HG03159 (cell line): ENCODE data around the gene APCDD1L.
"Not testable (repeated sequence)": the region's sequence is repeated elsewhere in the genome, so short reads cannot be mapped to it uniquely, and the experiment has no call there.

ENCODE experiments used
- ATAC-seq: cut with Tn5 transposase; IDR thresholded peaks from one replicate; pipeline ENCODE4 v1.9.1; 2021; ENCODE audit warnings: mild to moderate bottlenecking, moderate library complexity; ENCODE audit not compliant: unreplicated experiment

Gene APCDD1L

DNA sequence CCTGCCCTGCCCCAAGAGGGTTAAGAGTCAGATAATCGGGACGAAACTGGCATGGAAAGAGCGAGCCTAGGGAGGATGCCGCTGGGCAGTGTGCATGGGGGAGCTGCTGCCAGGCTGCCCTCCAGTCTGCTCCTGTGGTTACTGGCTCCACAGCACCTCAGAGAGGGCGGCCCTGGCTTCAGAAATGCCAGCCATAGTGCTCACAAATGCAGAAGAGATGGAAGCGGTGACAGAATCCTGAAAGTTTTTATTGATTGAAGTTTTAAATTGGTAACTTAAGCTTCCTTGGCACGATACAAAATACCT lies 68.3 kb downstream of the APCDD1L start:
- no peak for ATAC-seq

DNA sequence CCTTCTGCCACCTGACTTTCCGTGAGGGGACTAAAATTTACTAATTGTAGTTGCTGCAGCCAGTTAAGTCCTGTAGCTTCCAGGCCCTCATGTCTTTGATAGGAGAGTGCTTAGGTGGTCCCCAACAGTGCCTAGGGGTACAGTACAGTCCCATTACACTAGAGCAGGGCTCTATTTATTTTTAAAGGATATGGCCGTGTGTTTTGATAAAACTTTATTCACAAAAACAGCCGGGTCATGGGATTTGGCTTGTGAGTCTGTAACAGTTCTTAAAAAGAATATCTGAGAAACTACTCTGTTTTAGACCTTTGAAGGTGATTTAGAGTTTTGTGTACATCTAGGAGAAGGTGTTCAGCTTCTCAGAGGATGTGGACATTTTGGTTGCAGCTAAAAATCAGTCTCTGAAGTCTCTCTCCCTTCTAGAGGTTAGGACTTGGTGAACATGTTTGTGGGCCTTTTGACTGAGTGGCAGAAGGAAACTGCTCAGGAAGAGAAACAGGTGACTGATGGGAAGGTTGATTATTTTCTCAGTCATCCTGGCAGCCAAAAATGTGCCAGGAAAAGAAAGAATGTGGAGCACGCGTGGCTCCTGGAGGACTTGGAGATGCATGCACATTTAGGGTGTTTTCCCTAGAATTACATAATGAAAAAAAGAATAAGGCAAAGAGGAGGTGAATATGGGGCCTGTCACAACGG lies 68.8 kb downstream of the APCDD1L start:
- ATAC-seq, result no peak

DNA sequence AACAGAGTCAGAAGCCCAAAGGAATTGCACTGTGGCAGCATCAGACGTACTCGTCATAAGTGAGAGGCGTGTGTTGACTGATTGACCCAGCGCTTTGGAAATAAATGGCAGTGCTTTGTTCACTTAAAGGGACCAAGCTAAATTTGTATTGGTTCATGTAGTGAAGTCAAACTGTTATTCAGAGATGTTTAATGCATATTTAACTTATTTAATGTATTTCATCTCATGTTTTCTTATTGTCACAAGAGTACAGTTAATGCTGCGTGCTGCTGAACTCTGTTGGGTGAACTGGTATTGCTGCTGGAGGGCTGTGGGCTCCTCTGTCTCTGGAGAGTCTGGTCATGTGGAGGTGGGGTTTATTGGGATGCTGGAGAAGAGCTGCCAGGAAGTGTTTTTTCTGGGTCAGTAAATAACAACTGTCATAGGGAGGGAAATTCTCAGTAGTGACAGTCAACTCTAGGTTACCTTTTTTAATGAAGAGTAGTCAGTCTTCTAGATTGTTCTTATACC lies 70.4 kb downstream of the APCDD1L start:
- ATAC-seq, result no peak

DNA sequence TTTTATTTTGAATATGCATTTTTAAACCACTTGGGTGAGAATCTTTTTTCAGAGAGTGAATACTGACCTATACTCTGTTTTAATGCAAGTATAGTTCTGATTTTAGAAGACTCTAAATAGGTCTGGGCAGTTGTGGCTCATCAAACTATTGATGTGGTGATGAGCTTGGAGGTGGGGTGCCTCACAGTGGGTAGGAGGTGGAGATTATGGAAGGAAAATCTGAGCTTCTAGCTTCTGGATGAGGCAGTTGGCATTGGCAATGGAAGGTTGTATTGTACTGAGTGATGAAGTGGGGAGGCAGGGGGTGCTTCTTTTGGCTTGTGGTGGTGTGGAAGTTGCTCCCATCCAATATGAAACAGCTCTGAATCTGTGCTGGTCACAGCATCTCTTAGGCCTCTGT lies 73.5 kb downstream of the APCDD1L start:
- ATAC-seq, result no peak

DNA sequence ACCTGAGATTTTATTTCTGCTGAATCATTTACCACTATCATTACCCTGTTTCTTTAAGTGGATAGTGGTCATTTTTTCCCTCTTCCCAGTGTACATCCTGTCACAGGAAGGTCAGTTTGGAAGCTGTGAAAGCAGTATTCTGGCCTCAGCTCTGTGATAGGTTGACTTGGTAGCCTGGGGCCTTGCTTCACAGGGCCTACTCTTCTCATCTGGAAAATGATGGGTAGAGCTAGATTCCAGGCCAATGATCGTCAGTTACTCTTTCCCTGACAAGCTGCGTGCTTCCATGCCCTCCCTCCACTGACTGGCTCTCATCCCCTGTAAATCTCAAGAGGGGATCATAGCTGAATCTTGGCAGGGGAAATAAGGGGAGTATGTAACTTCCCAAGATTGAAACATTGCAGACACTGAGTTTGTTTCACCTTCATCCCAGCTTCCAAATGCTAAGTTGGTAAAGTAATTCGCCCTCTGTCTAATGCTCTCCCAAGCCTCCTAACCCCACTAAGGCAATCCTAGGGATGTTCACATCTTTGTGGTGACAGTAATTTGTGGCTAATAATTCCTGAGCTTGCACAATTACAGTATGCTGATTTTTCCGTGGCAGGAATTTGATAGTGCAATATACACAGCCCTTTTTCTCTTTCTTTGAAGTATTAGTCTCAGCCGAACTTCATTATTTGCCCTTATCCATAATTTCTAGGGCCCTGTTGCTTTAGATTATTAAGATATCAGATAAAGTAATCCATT lies 75.0 kb downstream of the APCDD1L start:
- no peak for ATAC-seq

DNA sequence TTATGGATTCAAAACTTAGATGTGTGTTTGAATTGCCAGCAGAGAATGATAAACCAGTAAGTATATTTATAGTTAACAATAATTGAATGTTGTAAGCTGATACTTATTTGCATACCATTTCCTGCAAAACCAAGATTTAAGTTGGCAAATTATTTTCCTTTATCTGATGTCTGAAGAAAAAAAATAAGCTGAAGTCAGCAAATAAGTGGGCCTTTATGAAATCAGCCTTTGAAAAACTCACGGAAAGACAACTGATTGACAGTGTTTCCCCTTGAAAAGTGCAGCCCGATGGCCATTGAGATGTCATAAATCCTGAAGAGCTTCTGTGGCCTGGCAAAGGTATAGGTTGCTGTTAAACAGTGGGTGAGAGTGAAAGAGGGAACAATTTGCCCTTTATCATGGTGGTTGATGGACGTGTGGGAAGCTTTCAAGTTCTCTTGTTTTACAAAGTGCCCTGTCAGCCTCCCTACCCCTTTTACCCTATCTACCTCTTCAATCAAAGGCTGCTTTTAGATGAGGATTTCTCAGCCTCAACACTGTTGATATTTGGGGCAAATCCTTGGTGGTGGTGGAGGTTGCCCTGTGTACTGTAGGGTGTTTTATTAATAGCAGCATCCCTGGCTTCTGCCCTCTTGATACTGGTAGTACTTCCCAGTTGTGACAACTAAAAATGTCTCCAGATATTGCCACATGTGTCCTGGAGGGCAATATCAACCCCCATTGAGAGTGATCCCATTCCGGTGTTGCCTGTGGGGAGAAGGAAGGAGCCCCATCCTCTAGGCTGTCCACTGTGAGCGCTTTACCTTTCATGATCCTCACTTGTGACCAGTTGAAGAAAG lies 76.0 kb downstream of the APCDD1L start:
- ATAC-seq, result no peak

DNA sequence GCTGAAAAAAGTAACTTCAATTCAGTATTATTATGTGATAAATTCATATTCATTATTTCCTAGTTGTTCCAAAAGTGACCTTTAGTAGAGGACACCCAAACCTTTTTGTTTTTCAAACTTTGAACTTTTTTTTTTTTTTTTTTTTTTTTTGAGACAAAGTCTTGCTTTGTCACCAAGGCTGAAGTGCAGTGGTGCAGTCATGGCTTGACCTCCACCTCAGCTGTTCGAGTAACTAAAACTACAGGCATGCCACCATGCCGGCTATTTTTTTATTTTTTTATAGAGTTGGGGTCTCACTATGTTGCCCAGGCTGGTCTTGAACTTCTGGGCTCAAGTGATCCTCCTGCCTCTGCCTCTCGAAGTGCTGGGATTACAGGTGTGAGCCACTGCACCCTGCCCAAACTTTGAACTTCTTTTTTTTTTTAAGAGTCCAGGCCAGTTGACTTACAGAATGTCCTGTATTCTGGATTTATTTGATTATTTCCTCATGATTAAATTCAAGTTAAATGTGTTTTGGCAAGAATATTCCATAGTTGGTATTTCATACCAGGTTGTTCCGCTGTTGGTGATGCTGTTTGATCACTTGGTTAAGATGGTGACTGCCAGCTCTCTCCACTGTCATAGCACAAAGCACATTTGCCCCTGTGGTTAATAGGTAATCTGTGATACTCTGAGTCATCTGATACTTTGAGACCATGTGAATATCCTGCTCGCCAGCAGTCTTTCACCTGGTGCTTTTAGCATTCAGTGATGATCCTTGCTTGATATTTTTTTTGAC lies 78.1 kb downstream of the APCDD1L start:
- ATAC-seq, result peak; percentile 85

DNA sequence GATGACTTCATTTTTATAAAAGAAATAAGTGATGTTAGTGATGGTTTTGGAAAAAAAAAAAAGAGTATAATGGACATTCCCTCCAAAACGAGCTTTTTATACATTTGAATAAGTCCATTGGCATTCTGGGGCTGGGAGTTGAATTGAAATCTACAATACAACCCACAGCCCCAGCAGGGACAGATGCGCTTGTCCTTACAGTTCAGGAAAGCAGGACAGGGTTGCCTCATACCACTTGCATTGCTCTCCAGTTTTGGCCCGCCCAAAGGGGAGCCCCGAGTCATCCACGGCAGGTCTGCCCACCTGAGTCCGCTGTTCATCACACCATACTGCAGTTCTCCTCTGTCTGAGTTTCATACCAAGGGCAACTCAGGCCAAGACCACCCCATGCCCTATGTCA lies 80.0 kb downstream of the APCDD1L start:
- ATAC-seq, result no peak

DNA sequence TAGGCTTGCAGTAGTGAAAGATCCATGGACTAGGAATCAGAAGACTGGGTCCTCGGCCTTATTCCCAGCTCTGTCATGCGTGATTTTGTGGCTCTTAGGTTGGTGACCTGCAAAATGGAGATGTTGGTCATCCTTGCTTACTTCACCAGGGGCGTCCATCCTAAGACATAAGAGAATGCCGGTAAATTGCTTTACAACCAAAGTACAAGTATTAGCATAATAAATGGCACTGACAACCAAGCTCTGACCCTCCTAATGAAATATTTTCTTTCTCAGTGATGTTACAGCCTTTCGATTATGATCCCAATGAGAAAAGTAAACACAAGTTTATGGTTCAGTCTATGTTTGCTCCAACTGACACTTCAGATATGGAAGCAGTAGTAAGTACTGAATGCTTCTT lies 80.9 kb downstream of the APCDD1L start:
- ATAC-seq, result no peak

DNA sequence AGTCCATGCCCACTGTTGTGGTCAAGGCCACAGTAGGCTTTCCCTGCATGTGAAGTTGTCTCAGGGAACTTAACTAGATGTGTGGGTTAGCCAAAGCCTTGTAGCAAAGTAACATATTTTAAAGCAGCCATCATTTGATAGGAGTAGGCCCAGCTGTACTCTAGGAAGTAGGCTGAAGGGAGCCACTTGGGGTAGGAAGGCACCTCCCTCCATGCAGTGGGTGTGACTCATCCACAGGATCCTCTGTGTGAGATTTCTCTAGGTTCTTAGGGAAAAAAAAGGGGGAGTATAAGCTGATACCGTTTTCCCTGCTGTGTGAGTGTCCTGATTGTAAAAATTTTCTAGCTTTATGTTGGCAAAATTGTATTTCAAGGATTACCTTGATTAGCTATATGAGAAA lies 81.4 kb downstream of the APCDD1L start:
- no peak for ATAC-seq

DNA sequence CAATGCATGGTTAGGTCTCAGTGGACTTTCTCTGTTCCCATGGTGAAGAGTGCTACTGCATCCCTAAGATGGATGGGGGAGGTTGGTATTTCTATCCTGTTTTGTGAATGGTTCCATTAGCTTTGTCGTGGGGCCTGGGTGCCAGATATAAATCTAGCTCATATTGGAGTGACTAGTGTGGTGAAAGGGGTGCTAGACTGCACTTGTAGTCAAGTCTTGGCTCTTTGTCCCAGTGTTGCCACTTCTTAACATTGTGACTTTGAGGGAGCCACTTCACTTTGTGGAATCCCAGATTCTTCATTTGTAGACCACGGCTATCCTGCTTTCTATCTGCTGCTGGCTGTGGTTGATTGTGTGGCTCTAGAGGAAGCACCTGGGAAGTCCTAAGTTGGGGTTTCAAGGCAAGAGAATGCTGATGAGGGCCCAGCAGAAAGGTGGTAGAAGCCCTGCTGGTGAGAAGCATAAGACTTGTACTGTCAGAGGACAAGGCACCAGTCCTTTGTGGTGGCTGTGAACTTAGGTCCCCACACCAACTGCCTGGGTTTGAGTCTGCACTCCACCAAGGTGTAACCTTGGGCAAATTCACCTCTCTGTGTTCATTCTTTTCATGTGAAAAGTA lies 82.1 kb downstream of the APCDD1L start:
- ATAC-seq, result no peak

DNA sequence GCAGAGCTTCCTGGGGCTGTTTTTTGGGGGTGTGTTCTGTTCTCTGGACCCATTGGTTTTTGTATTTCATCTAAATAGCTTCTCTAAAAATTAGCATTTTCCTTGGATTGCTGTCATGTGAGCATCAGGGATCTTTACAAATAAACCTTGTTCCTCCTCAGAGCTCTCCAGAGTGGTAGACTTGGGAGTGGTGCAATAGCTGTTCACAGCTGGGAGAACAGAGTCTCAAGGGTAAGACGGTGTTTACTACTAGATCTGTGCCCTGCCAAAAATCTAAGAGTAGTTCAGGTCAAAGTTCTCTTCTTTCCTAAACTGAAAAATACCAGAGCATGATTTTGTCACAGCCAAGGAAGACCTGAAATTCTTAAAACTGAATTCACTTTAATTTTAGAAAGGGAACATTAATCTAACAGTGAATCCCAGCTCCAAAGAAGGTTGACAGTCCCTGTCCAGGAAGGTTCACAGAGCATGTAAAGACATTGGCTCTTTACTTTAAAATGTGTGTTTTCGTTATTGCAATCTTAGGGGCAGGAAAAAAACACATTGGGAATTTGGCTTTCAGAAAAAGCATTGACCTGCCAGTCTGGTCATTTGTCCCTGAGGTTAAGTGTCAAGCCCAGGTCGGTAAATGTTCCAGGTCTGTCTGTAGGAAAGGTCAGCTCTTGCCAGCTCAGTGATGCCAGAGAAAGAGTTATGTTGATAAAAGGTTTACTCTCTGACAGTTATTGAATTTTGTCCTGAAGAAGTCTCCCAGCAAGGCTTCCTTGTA lies 82.8 kb downstream of the APCDD1L start:
- no peak for ATAC-seq

DNA sequence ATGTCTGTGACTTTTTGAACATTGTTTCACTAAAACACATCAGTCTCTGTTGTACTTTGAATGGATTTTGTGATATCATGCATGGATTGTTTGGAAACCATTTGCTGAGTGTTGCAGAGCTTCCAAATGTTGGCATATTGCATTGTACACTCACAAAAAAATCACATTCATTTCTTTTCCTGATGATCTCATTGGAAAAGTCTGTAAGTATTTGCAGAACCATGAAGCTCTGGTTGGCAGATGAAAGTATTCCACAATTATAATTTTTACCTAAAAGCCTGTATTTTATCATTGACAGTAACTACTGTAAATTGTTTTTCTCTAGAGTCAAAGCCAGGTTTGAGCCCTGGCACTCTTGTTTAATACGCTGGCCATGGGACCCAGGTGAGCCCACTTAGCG lies 84.1 kb downstream of the APCDD1L start:
- no peak for ATAC-seq

DNA sequence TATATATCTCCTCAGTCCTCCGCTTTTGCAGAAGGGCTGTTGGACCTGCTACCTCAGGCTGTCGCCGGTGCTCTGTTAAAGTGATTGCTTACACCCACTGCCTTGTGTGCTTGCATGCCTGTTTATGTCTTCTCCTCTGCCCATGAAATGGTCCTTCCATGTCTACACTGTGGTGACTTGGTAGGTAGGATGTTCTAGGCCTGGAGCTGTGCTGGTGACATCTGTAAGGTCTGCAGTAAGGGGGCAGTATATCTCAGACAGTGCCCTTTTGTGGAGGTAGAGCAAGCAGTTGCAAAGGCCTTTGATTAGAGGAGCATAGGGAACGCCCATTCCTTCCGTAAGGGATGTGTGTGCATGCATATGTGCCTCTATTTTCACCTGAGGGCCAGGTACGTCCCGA lies 85.9 kb downstream of the APCDD1L start:
- no peak for ATAC-seq

DNA sequence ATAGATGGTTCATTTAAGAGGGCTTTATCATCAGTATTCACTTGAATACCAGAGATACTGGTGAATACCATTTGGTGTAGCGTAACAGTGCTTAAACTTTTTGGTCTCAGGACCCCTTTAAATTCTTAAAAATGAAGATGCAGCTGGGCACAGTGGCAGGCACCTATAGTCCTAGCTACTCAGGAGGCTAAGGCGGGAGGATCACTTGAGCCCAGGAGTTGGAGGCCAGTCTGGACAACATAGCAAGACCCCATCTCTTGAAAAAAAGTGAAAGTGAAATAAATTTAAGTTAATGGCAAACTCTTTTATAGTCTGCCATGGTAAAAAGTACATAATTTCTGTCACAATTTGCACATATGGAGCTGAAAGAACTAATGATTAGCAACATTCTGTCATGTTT lies 86.8 kb downstream of the APCDD1L start:
- ATAC-seq, result no peak

DNA sequence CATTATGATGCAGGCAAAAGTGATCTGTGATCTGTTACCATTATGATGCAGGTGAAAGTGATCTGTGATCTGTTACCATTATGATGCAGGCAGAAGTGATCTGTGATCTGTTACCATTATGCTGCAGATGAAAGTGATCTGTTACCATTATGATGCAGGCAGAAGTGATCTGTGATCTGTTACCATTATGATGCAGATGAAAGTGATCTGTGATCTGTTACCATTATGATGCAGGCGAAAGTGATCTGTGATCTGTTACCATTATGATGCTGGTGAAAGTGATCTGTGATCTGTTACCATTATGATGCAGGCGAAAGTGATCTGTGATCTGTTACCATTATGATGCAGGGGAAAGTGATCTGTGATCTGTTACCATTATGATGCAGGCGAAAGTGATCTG lies 87.6 kb downstream of the APCDD1L start:
- not testable (repeated sequence) for ATAC-seq

DNA sequence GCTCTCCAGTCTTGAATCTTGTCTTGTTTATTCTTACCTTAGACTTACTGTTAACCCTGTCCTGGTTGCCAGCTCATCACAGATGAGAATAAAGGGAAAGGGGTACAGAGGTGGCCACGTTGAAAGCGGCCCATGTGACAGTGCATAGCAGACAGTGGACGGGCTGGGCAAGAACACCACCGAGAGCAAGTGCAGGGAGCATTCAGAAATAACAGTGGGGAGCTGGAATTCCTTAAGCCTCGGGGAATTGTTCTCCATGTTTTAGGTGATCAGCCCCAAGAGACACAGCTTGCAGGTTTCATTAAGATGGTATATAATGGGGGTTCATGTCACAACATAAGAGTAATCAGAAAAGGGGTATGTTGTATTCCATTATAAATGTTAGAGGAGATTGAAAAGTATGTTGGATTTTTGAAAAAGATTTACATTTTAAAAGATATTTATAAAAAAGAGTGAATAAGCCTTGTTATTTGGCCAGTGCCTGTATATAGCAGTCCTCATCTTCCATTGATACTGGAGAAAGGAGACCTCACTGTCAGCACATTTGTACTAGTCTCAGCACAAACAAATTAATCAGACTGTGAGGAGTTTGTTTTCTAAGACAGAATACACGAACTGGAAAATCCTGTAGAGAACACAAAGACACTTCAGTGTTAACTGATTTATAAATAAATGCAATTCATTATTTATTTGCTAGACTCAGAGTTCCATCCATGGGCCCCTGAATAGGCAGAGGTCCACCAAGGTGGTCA lies 90.8 kb downstream of the APCDD1L start:
- no peak for ATAC-seq

DNA sequence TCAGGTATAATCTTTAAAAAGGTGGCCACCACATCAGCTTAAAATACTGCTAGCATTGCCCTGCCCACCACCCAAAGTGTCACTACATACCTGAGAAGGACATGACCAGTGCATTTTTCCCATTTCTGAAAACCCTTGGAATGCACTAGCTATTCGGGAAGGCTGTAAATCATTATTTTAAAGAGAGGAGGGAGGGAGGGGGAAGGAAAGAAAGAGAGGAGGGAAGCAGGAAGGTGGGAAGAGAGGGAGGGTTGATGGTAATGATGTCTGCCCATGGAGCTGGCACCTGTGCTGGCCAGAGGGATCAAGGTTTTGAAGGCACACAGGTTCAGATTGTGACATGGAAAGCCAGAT lies 93.7 kb downstream of the APCDD1L start:
- no peak for ATAC-seq

DNA sequence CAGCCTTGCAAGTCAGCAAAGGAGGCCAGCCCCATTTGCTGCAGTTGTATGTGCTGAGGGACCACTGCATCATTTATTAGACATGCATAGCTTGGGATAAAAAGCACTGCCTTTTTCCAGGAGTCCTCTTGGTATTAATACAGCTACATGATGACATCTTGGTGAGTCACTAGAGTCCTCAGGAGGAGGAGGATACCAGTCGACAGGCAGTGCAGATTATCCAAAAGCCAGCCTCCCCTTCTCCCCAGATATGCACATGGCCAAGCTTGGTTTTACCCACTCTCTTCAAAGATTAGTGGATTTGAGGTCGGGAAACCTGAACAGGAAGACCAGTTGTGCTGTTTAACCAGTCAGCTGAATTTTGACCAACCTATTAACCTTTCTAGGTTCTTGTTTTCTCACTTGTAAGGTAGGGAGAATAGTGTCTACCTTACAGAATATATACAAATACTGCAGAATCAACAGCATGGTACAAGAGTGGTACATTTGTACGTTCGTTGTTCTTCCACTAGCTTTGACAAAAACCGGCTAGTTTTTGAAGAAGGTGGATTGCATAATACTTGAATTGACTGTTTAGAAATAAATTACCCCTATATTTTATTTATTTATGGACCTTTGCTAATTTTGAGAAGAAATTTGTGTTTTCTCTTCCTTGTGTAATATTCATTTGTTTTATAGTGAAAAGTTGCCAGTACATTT lies 94.3 kb downstream of the APCDD1L start:
- no peak for ATAC-seq
